GM18868 (cell line): ENCODE data around the gene GNB5.
A peak's percentile ranks its signal among the peaks of the same experiment; 100 is the strongest.

Source experiments
- ATAC-seq: cut with Tn5 transposase; IDR thresholded peaks from one replicate; pipeline ENCODE4 v1.9.1; 2021; ENCODE audit warnings: mild to moderate bottlenecking, moderate library complexity; ENCODE audit not compliant: unreplicated experiment

Gene GNB5

DNA sequence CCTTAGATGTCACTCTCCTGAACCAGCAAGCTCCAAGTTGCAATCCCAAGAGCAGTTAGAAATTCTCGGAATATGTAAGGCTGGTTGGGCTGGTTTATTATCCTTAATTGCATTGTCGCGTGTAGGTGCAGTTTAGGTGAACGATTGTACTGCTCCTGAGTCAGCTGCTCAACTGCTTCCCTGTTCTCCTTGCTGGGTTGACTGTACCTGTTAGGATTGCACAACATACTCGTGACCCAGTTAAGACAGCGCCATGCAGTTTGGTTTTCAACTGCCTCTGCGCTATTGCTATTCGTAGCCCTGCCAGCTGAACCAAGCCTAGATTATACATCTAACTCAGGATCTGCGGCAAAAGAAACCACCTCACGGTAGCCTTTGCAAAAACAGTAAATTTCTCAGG is 119.6 kb downstream of the GNB5 start:
- no peak for ATAC-seq

DNA sequence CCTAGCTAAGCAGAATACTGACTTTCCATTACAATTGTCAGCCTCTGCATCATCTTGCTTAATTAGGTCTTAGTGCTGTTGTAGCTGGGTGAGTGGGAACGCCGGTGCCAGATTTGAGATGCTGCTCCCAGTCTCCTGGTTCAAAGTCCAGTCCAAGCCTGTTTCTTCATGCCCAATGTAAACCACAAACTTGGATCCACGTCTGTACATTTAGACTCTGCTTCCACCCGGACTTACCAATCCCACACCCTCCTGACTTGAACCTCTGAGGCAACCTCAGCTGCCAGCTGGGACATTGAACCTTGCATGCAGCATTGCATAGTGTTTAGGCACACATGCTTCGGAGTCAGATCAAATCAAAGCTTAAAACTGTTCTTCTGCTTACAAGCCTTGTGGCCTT is 121.6 kb downstream of the GNB5 start:
- no peak for ATAC-seq

DNA sequence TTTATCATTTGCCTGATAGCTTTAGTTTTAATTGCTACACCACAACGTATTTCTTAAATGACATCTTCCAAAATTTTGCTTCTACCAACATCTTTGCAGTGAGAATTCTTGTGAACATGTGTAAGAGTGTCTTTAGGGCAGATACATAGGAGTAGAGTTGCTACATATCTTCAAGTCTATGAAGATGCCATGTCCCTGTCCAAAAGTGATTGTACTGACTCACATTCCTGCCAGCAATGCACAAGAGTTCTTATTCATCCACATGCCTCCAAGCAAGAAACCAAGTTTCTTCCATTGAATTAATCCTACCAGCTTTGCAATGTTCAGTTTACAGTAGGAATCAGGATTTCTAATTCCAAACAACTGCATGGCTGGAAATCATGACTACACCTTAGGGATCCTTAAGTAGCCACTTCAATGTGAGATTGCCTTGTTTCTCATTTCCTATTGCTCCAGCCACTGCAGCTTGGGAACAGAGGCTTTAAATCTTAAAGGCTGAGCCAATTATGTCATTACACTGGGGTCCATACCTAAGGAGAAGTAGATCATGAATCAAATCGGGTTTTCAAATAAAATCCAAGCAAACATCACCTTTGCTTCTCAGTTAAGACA is 123.1 kb downstream of the GNB5 start:
- no peak for ATAC-seq

DNA sequence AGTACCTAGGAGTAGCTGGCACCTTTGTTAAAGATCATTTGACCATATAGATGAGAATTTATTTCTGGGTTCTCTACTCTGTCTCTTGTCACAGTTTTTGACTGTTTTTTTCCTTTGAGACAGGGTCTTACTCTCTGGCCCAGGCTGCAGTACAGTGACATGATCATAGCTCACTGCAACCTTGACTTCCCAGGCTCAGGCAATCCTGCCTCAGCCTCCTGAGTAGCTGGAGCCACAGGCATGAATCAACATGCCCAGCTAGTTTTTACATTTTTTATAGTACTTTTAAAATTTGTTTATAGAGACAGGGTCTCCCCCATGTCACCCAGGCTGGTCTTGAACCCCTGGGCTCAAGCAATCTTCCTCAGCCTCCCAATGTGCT is 123.7 kb downstream of the GNB5 start:
- ATAC-seq, result peak; percentile 14

DNA sequence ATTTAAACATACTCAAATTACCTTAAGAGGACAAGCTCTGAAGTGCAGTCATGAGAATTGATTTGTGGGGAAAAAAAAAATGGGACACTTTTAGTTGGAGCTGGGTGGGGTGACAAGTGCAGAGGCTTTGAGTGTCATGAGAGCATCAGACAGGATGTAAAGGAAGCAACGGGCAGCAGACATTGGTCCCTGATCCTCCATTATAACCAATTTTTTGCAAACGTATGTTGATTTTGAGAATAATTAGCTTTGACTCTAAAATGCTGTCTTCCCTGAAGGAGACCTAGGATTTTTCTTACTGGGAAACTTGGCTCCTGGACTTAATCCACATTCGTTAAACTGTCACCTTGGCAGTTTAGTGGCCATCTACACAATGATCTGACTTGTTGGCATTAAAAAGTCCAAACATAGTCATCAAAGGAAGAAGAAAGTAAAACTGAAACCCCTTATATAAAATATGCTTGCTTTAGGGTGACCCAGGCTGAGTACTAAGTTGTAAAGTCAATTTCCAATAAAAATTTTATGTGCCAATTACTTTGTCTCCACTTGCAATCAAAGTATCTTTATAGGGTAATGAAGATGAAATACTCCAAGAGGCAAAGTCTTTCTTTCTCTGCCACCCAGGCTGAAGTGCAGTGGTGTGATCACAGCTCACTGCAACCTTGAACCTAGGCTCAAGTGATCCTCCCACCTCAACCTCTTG is 124.2 kb downstream of the GNB5 start:
- ATAC-seq, result peak; percentile 58
